Measurements from ENCODE around the gene SORL1. TPM values are rescaled to one million over a fixed set of nuclear protein-coding genes. Genes with fewer than 3 reads are reported as not detected.
"Not testable (repeated sequence)": the region's sequence is repeated elsewhere in the genome, so short reads cannot be mapped to it uniquely, and the experiment has no call there.

Gene SORL1
- total RNA-seq, 6 experiments from 2014 or later = 0.19 to 0.48 (median 0.36) TPM

DNA sequence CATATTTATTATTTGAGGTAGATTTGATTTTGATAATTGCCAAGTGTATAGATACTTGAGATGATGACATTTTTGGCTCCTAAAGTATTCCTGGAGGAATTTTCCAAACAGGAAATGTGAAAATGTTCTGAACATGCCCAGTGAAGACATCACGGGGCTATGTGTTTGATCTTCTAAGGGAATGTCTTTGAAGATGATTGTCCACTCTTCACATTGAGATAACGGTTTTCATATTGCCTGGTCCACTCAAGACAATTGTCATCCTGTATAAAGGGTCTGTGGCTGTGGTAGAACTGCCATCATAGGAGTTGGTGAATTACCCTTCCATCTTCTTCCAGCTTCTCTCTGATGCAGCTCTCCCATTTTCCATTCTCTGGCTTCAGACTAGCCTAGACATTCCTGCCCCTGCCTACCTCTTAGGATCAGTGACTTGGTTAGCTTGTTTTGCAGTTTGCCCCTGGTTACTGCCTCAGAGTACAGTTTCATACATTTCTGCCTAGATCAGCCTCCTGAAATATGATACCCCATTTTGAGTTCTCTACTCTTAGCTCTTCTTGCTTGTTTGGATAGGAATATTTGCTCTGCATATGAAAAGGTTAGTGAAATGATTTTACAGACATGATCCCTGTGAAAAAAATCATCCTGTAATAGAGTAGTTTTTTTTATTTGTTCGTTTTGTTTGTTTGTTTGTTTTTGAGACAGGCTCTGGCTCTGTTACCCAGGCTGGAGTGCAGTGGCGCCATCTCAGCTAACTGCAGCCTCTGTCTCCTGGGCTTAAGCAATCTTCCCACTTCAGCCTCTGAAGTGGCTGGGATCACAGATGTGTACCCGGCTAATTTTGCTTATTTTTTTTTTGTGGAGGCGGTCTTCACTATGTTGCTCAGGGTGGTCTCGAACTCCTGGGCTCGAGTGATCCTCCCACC, 112.0 kb downstream of the SORL1 start:
- DNase-seq = no peak
- TF ChIP-seq CTCF (IDR thresholded peaks at IDR 0.05) = no peak

DNA sequence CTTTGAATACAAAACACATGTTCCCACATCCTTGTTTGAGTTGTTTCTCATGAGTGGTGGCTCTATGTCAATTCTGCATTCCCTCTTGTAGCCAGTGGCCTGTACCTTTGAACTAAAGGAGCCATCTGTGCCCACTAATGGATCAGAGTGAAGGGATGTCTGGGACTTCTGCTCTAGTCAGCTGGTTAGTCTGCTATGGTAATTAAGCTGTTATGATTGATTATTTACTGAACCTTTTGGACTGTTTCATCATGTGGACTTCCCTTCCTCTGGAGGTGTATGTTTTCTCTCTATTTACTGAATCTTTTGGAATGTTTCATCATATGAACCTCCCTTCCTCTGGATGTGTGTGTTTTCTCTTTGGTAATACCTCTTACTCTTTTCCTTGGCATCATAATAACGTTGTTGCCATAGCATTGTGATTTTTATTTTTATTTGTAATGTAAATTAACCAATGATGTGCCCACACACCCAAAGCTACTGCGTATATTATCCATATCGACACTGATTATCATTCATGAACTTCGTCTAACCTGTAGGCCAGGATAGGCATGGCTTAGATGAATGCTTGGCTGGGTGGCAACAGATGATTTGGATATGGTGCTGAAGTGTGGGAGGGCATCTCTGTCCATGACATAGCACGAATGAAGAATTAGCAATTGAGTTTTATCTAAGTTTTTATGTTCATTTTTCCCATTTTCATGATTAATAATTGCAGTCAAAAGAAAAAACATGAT, 113.0 kb downstream of the SORL1 start:
- Mint-ChIP-seq H3K27ac (no peak overlapping the region), H3K36me3 (ENCODE audit: low read depth) (no peaks in the 10 kb centered on the region), H3K4me1 (ENCODE audit: low read depth) (no peaks in the 10 kb centered on the region), H3K9me3 (no peaks in the 10 kb centered on the region), H3K4me3 (no peak overlapping the region), H3K27me3 (ENCODE audit: insufficient read depth) (peaks cover 25% of the 10 kb centered on the region)
- TF ChIP-seq CTCF (IDR thresholded peaks at IDR 0.05) = no peak
- no peak for DNase-seq

More for the DNA sequence above, 112.0 kb downstream of the SORL1 start:
- H3K27me3 Mint-ChIP-seq (ENCODE audit: insufficient read depth) = peaks cover 32% of the 10 kb centered on the region
- H3K9me3 Mint-ChIP-seq = no peaks in the 10 kb centered on the region
- H3K27ac Mint-ChIP-seq = no peak overlapping the region
- H3K36me3 Mint-ChIP-seq (ENCODE audit: low read depth) = no peaks in the 10 kb centered on the region
- no peaks in the 10 kb centered on the region for H3K4me1 Mint-ChIP-seq (ENCODE audit: low read depth)
- no peak overlapping the region for H3K4me3 Mint-ChIP-seq

DNA sequence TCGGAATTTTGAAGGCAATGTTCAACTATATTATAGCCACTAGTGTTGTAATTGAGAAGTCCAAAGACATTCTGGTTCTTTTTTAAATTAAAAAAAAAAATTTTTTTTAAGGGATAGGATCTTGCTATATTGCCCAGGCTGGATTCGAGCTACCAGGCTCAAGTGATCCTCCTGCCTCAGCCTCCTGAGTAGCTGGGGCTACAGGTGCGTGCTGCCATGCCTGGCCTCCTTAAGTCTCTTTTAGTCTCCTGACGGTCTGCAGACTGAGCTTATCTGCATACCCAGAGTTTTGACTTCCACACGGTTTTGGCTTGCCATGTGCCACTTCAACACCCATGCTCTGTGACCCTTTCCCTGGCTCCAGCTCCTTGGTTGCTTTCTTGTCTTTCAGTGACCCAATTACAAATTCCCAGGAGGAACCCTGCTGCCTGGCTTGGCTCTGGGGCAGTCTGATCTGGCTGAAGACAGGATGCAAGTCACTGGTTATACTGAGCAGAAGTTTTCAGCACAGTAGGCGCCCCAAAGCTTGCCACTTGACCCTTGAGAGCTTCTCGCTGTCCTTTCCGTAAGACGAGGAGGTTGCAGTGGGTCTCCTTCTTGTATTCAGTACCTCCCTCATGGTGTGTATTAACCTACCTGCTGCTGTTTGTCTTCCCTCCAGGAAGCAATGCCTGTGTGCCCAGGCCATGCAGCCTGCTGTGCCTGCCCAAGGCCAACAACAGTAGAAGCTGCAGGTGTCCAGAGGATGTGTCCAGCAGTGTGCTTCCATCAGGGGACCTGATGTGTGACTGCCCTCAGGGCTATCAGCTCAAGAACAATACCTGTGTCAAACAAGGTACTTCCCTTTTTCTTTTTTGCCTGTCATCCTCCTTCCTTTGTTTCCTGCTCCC, 114.4 kb downstream of the SORL1 start:
- Mint-ChIP-seq H3K9me3 (no peaks in the 10 kb centered on the region), H3K36me3 (ENCODE audit: low read depth) (no peaks in the 10 kb centered on the region), H3K4me3 (no peak overlapping the region), H3K4me1 (ENCODE audit: low read depth) (no peaks in the 10 kb centered on the region), H3K27ac (no peak overlapping the region), H3K27me3 (ENCODE audit: insufficient read depth) (peaks cover 29% of the 10 kb centered on the region)
- TF ChIP-seq CTCF (IDR thresholded peaks at IDR 0.05) = no peak
- no peak for DNase-seq

DNA sequence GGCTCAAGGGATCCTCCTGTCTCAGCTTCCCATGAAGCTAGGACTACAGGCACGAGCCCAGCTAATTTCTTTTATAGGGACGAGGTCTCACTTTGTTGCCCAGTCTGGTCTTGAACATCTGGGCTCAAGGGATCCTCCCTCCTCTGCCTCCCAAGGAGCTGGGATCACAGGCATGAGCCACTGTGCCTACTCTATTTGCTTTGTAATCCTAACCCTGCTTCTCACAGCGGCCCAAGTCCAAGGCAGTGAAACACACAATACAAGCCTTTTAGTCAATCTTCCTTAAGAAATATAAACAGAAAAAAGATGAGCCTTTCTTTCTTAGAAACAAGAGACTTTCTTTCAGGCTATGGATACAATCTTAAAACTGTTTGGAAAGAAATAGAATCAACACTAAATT, 115.9 kb downstream of the SORL1 start:
- H3K27me3 Mint-ChIP-seq (ENCODE audit: insufficient read depth) = peaks cover 35% of the 10 kb centered on the region
- H3K36me3 Mint-ChIP-seq (ENCODE audit: low read depth) = no peaks in the 10 kb centered on the region
- no peak for TF ChIP-seq CTCF (IDR thresholded peaks at IDR 0.05)
- no peak overlapping the region for H3K4me3 Mint-ChIP-seq
- no peak for DNase-seq
- H3K9me3 Mint-ChIP-seq = no peaks in the 10 kb centered on the region
- no peaks in the 10 kb centered on the region for H3K4me1 Mint-ChIP-seq (ENCODE audit: low read depth)
- no peak overlapping the region for H3K27ac Mint-ChIP-seq

DNA sequence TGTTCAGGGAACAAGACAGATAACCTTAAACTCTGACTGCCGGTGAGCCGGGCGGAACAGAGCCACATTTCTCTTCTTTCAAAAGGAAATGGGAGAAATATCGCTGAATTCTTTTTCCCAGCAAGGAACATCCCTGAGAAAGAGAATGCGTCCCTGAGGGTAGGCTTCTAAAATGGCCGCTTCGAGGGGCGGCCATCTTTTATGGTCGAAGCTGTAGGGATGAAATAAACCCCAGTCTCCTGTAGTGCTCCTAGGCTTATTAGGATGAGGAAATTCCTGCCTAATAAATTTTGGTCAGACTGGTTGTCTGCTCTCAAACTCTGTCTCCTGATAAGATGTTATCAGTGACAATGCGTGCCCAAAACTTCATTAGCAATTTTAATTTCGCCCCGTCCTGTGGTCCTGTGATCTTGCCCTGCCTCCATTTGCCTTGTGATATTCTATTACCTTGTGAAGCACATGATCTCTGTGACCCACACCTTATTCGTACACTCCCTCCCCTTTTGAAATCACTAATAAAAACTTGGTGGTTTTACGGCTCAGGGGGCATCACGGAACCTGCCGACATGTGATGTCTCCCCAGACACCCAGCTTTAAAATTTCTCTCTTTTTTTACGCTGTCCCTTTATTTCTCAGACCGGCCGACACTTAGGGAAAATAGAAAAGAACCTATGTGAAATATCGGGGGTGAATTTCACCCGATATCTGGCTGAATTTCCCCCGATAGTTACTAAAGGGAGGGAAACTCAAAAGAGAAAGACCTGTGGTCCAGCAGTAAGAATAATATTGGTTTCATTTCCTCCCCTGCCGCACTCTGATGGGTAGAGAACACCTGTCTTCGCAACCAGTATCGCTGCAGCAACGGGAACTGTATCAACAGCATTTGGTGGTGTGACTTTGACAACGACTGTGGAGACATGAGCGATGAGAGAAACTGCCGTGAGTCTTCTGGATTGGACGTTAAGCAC, 117.5 kb downstream of the SORL1 start:
- H3K4me3 Mint-ChIP-seq; H3K9me3 Mint-ChIP-seq; H3K36me3 Mint-ChIP-seq (ENCODE audit: low read depth); H3K4me1 Mint-ChIP-seq (ENCODE audit: low read depth); H3K27ac Mint-ChIP-seq; DNase-seq: not testable (repeated sequence)
- peaks cover 31% of the 10 kb centered on the region for H3K27me3 Mint-ChIP-seq (ENCODE audit: insufficient read depth)

Data from HFFc6 (cell line).